ENCODE data around the gene DCLK3.

DNA sequence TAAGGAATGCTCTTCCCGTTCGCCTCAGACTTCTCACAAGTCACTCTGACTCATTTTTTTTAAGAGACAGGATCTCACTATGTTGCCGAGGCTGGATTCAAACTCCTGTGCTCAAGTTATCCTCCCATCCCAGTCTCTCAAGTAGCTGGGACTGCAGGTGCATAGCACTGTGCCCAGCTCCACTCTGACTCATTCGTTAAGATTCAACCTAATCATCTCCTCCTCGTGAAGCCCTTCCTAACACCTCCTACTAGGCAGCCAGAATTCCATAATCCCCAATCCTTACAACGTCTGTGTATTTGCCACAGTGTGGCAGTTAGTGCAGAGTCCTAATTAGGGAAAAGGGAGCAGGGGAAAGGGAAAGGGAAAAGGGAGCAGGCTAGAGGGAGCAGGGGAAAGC lies 26.4 kb upstream of the DCLK3 start:
- TF ChIP-seq POLR2AphosphoS5 (IDR thresholded peaks at IDR 0.05; ENCODE audit: low read depth, low read length) = no peak
- no peak for TF ChIP-seq POLR2A (IDR thresholded peaks at IDR 0.05; ENCODE audit: low read depth, low read length)
- no peak for TF ChIP-seq POU2F2 (IDR thresholded peaks at IDR 0.05; ENCODE audit: low read depth, low read length)
- TF ChIP-seq TAF1 (IDR thresholded peaks at IDR 0.05; ENCODE audit: low read depth, low read length) = no peak
- no peak for TF ChIP-seq SPI1 (IDR thresholded peaks at IDR 0.05; ENCODE audit: low read depth, low read length)

Measured in GM12891 (cell line).